Measurements from ENCODE around the gene GNG5.
A peak's percentile ranks its signal among the peaks of the same experiment; 100 is the strongest.
"Not testable (repeated sequence)": the region's sequence is repeated elsewhere in the genome, so short reads cannot be mapped to it uniquely, and the experiment has no call there.

Gene GNG5

GRCh38 chr1:84506002-84506728, at the start of gene GNG5, which contains the start of gene SPATA1:
Gene GNG5 (minus strand): TSS chr1:84506581. CDS start chr1:84506091, 490 bp downstream.
Gene SPATA1 (plus strand): TSS chr1:84506386. CDS start chr1:84516360, 9,974 bp downstream.
- peak; percentile 96 for DNase-seq

GRCh38 chr1:84550826-84551225, 44.4 kb upstream of the GNG5 start:
- no peak for DNase-seq

- DNase-seq, result no peak
Measured at GRCh38 chr1:84541679-84542078, 35.3 kb upstream of the GNG5 start.

GRCh38 chr1:84540759-84541158, 34.4 kb upstream of the GNG5 start:
- DNase-seq, result no peak

GRCh38 chr1:84539972-84540371, 33.6 kb upstream of the GNG5 start:
- no peak for DNase-seq

GRCh38 chr1:84538599-84538998, 32.2 kb upstream of the GNG5 start:
- DNase-seq, result no peak

- DNase-seq, result no peak
Measured at GRCh38 chr1:84525779-84526178, 19.4 kb upstream of the GNG5 start.

- DNase-seq, result no peak
Measured at GRCh38 chr1:84524590-84524989, 18.2 kb upstream of the GNG5 start.

- DNase-seq, result no peak
Measured at GRCh38 chr1:84510668-84511067, 4.3 kb upstream of the GNG5 start.

GRCh38 chr1:84510165-84510564, 3.8 kb upstream of the GNG5 start:
- DNase-seq, result no peak

- no peak for DNase-seq
Measured at GRCh38 chr1:84509029-84509428, 2.6 kb upstream of the GNG5 start.

- no peak for DNase-seq
Measured at GRCh38 chr1:84508510-84508909, 2.1 kb upstream of the GNG5 start.

- not testable (repeated sequence) for DNase-seq
Measured at GRCh38 chr1:84507887-84508286, 1.5 kb upstream of the GNG5 start.

GRCh38 chr1:84506729-84507453, 510 bp upstream of the GNG5 start:
- no peak for DNase-seq

- DNase-seq, result peak; percentile 70
Measured at GRCh38 chr1:84505493-84506001, 834 bp downstream of the GNG5 start.

GRCh38 chr1:84504580-84505492, 1.5 kb downstream of the GNG5 start:
- DNase-seq, result no peak

- DNase-seq, result no peak
Measured at GRCh38 chr1:84502927-84503326, 3.5 kb downstream of the GNG5 start.

- DNase-seq, result no peak
Measured at GRCh38 chr1:84497631-84498275, 8.6 kb downstream of the GNG5 start.

GRCh38 chr1:84496498-84496897, 9.9 kb downstream of the GNG5 start:
- no peak for DNase-seq

- DNase-seq, result no peak
Measured at GRCh38 chr1:84493747-84494146, 12.6 kb downstream of the GNG5 start.

- no peak for DNase-seq
Measured at GRCh38 chr1:84492726-84493125, 13.7 kb downstream of the GNG5 start.

GRCh38 chr1:84489766-84490165, 16.6 kb downstream of the GNG5 start:
- DNase-seq, result no peak

Data from T1000 (cell line).